22Rv1 (cell line): ENCODE data around the gene CHST8.

ENCODE experiments used
- ZFX ChIP-seq: fragments of 450-650 bp; IDR thresholded peaks from 2 replicates; pipeline ENCODE4 v1.6.1; 2017; ENCODE audit warnings: antibody characterized with exemption, borderline replicate concordance
- TF ChIP-seq, protein P1 (sequence below): fragments of 450-650 bp; IDR thresholded peaks from 2 replicates; pipeline ENCODE4 v1.5.1; 2017; ENCODE audit warnings: mild to moderate bottlenecking

DNA sequence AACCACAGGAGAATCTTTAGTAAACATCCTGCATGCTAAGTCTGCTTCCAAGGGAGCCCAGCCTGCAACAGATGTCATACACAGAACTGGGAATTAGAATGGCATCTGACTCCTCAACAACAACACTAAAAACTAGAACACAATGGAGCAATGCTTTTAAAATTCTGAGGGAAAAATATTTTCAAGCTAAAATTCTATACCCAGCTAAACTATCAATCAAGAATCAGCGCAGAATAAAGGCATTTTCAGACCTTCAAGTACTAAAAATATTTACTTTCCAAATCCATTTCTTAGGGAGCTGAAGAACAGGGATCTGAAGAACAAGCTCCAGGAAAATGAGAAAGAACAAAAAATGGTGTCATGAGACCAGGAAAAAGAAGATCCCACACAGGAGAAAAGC lies 46.9 kb upstream of the CHST8 start:
- TF ChIP-seq, protein P1, sequence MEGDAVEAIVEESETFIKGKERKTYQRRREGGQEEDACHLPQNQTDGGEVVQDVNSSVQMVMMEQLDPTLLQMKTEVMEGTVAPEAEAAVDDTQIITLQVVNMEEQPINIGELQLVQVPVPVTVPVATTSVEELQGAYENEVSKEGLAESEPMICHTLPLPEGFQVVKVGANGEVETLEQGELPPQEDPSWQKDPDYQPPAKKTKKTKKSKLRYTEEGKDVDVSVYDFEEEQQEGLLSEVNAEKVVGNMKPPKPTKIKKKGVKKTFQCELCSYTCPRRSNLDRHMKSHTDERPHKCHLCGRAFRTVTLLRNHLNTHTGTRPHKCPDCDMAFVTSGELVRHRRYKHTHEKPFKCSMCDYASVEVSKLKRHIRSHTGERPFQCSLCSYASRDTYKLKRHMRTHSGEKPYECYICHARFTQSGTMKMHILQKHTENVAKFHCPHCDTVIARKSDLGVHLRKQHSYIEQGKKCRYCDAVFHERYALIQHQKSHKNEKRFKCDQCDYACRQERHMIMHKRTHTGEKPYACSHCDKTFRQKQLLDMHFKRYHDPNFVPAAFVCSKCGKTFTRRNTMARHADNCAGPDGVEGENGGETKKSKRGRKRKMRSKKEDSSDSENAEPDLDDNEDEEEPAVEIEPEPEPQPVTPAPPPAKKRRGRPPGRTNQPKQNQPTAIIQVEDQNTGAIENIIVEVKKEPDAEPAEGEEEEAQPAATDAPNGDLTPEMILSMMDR = no peak
- no peak for TF ChIP-seq ZFX
